H1 (cell line): Measurements from ENCODE around the gene DGUOK. TPM values are rescaled to one million over a fixed set of nuclear protein-coding genes. Genes with fewer than 3 reads are reported as not detected.

Experiments
- JUN ChIP-seq: IDR thresholded peaks from 2 replicates; pipeline ENCODE4 v1.6.1; 2011; ENCODE audit warnings: low read depth, mild to moderate bottlenecking, improper control_type of control experiment, low read length
- polyA plus RNA-seq, 7 experiments: library from polyadenylated mRNA; depleted of rRNA in 3 of 7; stranded (reverse) in 5 of 7; unstranded in 2 of 7; fragments of >200 nt in 5 of 7; fragments of 200-250 nt in 2 of 7; gene quantifications; 1 replicate in 5 of 7; 2 replicates in 1 of 7; 4 replicates in 1 of 7; pipeline versions ENCODE4 v1.2.1 to v1.2.3, GENCODE V29; 2011 to 2013; ENCODE audit warnings: missing spikeins in 2 of 7, mixed read lengths in 2 of 7
- total RNA-seq: library from RNA; stranded (reverse); fragmentation: NEBNext Ultra II Directional; extraction: Animal tissue kit (Norgen Biotek cat#: 25700); gene quantifications from 2 replicates; pipeline ENCODE4 v1.2.1, GENCODE V29; 2021

Gene DGUOK
- total and polyA plus RNA-seq, 2 of the 8 experiments (the other 6 are each of a cell fraction or from before 2014, with no cell fraction given) = 110 to 168 TPM

DNA sequence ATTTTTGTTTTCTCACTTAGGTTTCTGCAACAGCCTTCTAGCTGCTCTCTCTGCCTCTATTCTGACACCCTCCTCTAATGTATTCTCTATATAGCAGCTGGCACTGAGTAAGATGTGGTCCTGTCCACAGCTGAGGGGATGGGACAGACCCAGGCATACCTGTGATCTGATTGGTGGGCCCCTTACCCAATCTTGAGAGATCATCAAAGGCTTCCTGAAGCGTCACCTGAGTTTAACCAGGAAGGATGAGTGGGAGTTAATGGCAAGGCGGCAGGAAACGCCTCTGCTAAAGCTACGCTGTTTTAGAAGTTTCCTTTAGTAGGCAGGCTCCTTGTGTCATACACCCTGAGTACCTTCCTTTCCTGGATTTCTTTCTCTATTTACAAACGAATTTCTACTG lies 52.3 kb downstream of the DGUOK start (continued):
- no peak for TF ChIP-seq JUN
- TF ChIP-seq, all 59 proteins: peak for 0
